HEK293 (cell line): ENCODE measurements around the gene SCGB1C1.

ENCODE experiments used
- CTCF ChIA-PET: fragments of 350-600 bp; formaldehyde crosslinking; extraction: SDS; loops from one replicate; lab custom pipeline; 2021; ENCODE audit warnings: antibody characterized with exemption; lab: Yijun Ruan, JAX
- POLR2A ChIA-PET: fragments of 300-600 bp; formaldehyde crosslinking; extraction: SDS; loops from one replicate; lab custom pipeline; 2020; ENCODE audit warnings: antibody characterized with exemption, inconsistent platforms; lab: Yijun Ruan, JAX
- H3K27ac ChIP-seq: fragments of 200-500 bp; sonication (Bioruptor generic); 2 replicates; pipeline ENCODE4 v1.5.1; 2014; ENCODE audit warnings: low read depth, low read length, control low read depth, inconsistent platforms; ENCODE audit errors: extremely low read depth
- H3K36me3 ChIP-seq, 2 experiments: fragments of 200-500 bp in 1 of 2; sonication (Bioruptor generic) in 1 of 2; 1 replicate in 1 of 2; 2 replicates in 1 of 2; pipeline ENCODE4 v1.5.1; 2014 to 2017; ENCODE audit warnings: inconsistent platforms in 2 of 2, low read length in 2 of 2; ENCODE audit not compliant: control insufficient read depth in 2 of 2, insufficient read depth in 1 of 2
- H3K4me1 ChIP-seq: fragments of 200-500 bp; sonication (Bioruptor generic); 2 replicates; pipeline ENCODE4 v1.5.1; 2014; ENCODE audit warnings: mild to moderate bottlenecking, low read length, inconsistent platforms; ENCODE audit not compliant: control insufficient read depth, insufficient read depth
- H3K4me3 ChIP-seq: 2 replicates; pipeline ENCODE4 v1.5.1; 2011; ENCODE audit warnings: low read depth, mild to moderate bottlenecking, control low read depth, low read length, moderate library complexity
- H3K9me3 ChIP-seq: fragments of 200-500 bp; sonication (Bioruptor generic); 2 replicates; pipeline ENCODE4 v1.5.1; 2014; ENCODE audit warnings: low read depth, low read length, inconsistent platforms; ENCODE audit not compliant: control insufficient read depth, insufficient read depth
- CTCF ChIP-seq: fragments of 450-650 bp; formaldehyde crosslinking; IDR thresholded peaks from 2 replicates; pipeline ENCODE4 v1.5.1; 2016; ENCODE audit warnings: missing biosample characterization, missing genetic modification characterization
- OSR2 ChIP-seq: fragments of 450-650 bp; formaldehyde crosslinking; IDR thresholded peaks from 2 replicates; pipeline ENCODE4 v1.5.1; 2016; ENCODE audit warnings: missing biosample characterization, missing genetic modification characterization
- SETDB1 ChIP-seq: IDR thresholded peaks from one replicate; pipeline ENCODE4 v1.6.1; 2017; ENCODE audit warnings: mild to moderate bottlenecking, low read length, moderate library complexity, mixed read lengths; ENCODE audit not compliant: insufficient read length
- SP2 ChIP-seq: fragments of 450-650 bp; formaldehyde crosslinking; IDR thresholded peaks from 2 replicates; pipeline ENCODE4 v1.5.1; 2016; ENCODE audit warnings: missing biosample characterization, missing genetic modification characterization
- ZBTB10 ChIP-seq: fragments of 450-650 bp; formaldehyde crosslinking; IDR thresholded peaks from 2 replicates; pipeline ENCODE4 v1.5.1; 2016; ENCODE audit warnings: missing biosample characterization, missing genetic modification characterization
- ZBTB11 ChIP-seq: fragments of 450-650 bp; formaldehyde crosslinking; conservative IDR thresholded peaks from 2 replicates; pipeline ENCODE4 v1.5.1; 2016; ENCODE audit warnings: low read depth, missing biosample characterization, missing genetic modification characterization
- ZBTB7A ChIP-seq: fragments of 450-650 bp; formaldehyde crosslinking; IDR thresholded peaks from 2 replicates; pipeline ENCODE4 v1.5.1; 2016; ENCODE audit warnings: low read depth, missing biosample characterization, missing genetic modification characterization
- ZEB2 ChIP-seq: fragments of 450-650 bp; formaldehyde crosslinking; IDR thresholded peaks from 2 replicates; pipeline ENCODE4 v1.5.1; 2016; ENCODE audit warnings: missing biosample characterization, missing genetic modification characterization
- ZNF112 ChIP-seq: fragments of 450-650 bp; formaldehyde crosslinking; IDR thresholded peaks from 2 replicates; pipeline ENCODE4 v1.5.0; 2017; ENCODE audit warnings: missing biosample characterization, missing genetic modification characterization
- ZNF140 ChIP-seq: fragments of 450-650 bp; formaldehyde crosslinking; IDR thresholded peaks from 2 replicates; pipeline ENCODE4 v1.5.1; 2016; ENCODE audit warnings: missing biosample characterization, missing genetic modification characterization
- ZNF146 ChIP-seq: fragments of 450-650 bp; formaldehyde crosslinking; IDR thresholded peaks from 2 replicates; pipeline ENCODE4 v1.5.1; 2016; ENCODE audit warnings: missing biosample characterization, missing genetic modification characterization
- ZNF184 ChIP-seq: fragments of 450-650 bp; IDR thresholded peaks from 2 replicates; pipeline ENCODE4 v1.5.1; 2018; ENCODE audit warnings: missing biosample characterization, mild to moderate bottlenecking, missing genetic modification characterization
- ZNF214 ChIP-seq: fragments of 450-650 bp; formaldehyde crosslinking; IDR thresholded peaks from 2 replicates; pipeline ENCODE4 v1.5.1; 2017; ENCODE audit warnings: missing biosample characterization, mild to moderate bottlenecking, missing genetic modification characterization, borderline replicate concordance
- ZNF26 ChIP-seq: fragments of 450-650 bp; formaldehyde crosslinking; IDR thresholded peaks from 2 replicates; pipeline ENCODE4 v1.5.1; 2016; ENCODE audit warnings: missing biosample characterization, missing genetic modification characterization
- ZNF423 ChIP-seq: fragments of 450-650 bp; formaldehyde crosslinking; IDR thresholded peaks from 2 replicates; pipeline ENCODE4 v1.5.1; 2016; ENCODE audit warnings: missing biosample characterization, missing genetic modification characterization
- ZNF561 ChIP-seq: fragments of 450-650 bp; IDR thresholded peaks from 2 replicates; pipeline ENCODE4 v1.5.1; 2018; ENCODE audit warnings: missing biosample characterization, missing genetic modification characterization, borderline replicate concordance
- ZNF747 ChIP-seq: fragments of 450-650 bp; formaldehyde crosslinking; IDR thresholded peaks from 2 replicates; pipeline ENCODE4 v1.5.1; 2016; ENCODE audit warnings: missing biosample characterization, missing genetic modification characterization
- ZNF776 ChIP-seq: fragments of 450-650 bp; formaldehyde crosslinking; IDR thresholded peaks from 2 replicates; pipeline ENCODE4 v1.5.0; 2017; ENCODE audit warnings: missing biosample characterization, missing genetic modification characterization, borderline replicate concordance
- ZNF785 ChIP-seq: fragments of 450-650 bp; formaldehyde crosslinking; IDR thresholded peaks from 2 replicates; pipeline ENCODE4 v1.5.1; 2016; ENCODE audit warnings: missing biosample characterization, missing genetic modification characterization
- ZNF792 ChIP-seq: fragments of 450-650 bp; formaldehyde crosslinking; IDR thresholded peaks from 2 replicates; pipeline ENCODE4 v1.5.1; 2016; ENCODE audit warnings: missing biosample characterization, missing genetic modification characterization

The SCGB1C1 gene

GRCh38 chr11:205221-206001 lies 12.5 kb downstream of the SCGB1C1 start:
- Histone ChIP-seq H3K27ac (no peak overlapping the region), H3K4me1 (no peaks in the 10 kb centered on the region), H3K4me3 (no peak overlapping the region), H3K36me3 (peaks cover 0 to 46% of the 10 kb centered on the region in 2 experiments; a peak in 1 of 3 replicates), H3K9me3 (no peaks in the 10 kb centered on the region)
- TF ChIP-seq ZNF423 (tag by site-specific recombination): no peak
- no peak for TF ChIP-seq CTCF (tag by site-specific recombination)
- no peak for TF ChIP-seq ZNF785 (tag by site-specific recombination)
- no peak for TF ChIP-seq ZNF184
- TF ChIP-seq ZBTB7A (tag by site-specific recombination): no peak
- POLR2A ChIA-PET: interaction anchor here (2.1 to 2.2 kb wide), 2 partner anchors 30 to 33 kb away, joined by 13 to 16 read pairs; partner anchors contain the start of gene PSMD13
- CTCF ChIA-PET: interaction anchor here (0.7 kb wide), 2 partner anchors 159 to 166 kb away, joined by 3 to 4 read pairs; no protein-coding TSS in a partner anchor

GRCh38 chr11:206002-206384 lies 13.1 kb downstream of the SCGB1C1 start:
- H3K27ac ChIP-seq: no peak overlapping the region

More at GRCh38 chr11:206002-206384, 13.1 kb downstream of the SCGB1C1 start:
- no peaks in the 10 kb centered on the region for H3K9me3 ChIP-seq
- CTCF ChIA-PET: interaction anchor here (0.7 kb wide), 1 partner anchor 165 kb away, joined by 3 read pairs; no protein-coding TSS in a partner anchor
- no peak overlapping the region; the same call in 1 of the 2 replicates for H3K4me3 ChIP-seq
- peaks cover 0 to 50% of the 10 kb centered on the region in 2 experiments; a peak in 1 of 3 replicates for H3K36me3 ChIP-seq
- TF ChIP-seq ZNF785 (tag by site-specific recombination) (no peak), ZNF792 (no peak), SETDB1 (no peak), ZEB2 (tag by site-specific recombination) (no peak), SP2 (tag by site-specific recombination) (no peak), ZNF747 (tag by site-specific recombination) (no peak), ZNF214 (tag by site-specific recombination) (no peak), ZBTB11 (tag by site-specific recombination) (no peak), OSR2 (tag by site-specific recombination) (no peak), ZNF561 (tag by site-specific recombination) (no peak), ZNF776 (no peak), ZNF26 (no peak), ZNF140 (no peak), ZNF146 (tag by site-specific recombination) (no peak), ZBTB10 (no peak), ZNF112 (tag by site-specific recombination) (no peak)
- no peaks in the 10 kb centered on the region for H3K4me1 ChIP-seq
- POLR2A ChIA-PET: interaction anchor here (1.0 to 2.2 kb wide), 3 partner anchors 29 to 123 kb away, joined by 4 to 16 read pairs (median 13); partner anchors contain the start of gene PSMD13
